GM12801 (cell line): Measurements from ENCODE around the gene FN1.

ENCODE experiments used
- CTCF ChIP-seq: IDR thresholded peaks from one replicate; pipeline ENCODE4 v1.5.1; 2011; ENCODE audit warnings: control low read depth; ENCODE audit not compliant: insufficient read length; ENCODE audit errors: extremely low read depth

Gene FN1

GRCh38 chr2:215357660-215358059 lies 78.2 kb downstream of the FN1 start:
- no peak for TF ChIP-seq CTCF

DNA sequence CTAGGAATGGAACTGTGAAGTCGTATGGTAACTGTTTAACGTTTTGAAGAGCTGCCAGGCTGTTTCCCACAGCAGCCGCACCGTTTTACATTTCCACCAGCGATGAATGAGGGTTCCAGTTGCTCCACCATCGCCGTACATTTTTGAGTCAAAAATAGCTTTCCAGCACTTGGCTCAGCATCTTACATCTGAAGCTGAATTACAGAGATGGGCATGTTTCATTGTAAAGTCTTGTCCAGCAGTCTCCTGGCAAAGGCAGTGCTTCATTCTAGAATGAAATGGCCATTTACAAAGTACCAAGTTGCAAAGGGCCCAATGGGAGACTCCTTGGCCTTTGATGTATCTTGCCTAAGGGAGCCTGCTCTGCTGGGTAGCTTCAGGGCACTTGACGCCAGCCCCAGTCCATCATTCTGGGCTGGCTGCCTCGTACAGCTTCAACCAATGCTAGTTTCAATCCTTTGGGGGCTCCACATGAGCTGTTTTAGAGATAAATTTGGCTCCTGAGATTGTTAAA lies 78.9 kb downstream of the FN1 start:
- TF ChIP-seq CTCF = no peak

- TF ChIP-seq CTCF = no peak
These were observed 79.4 kb downstream of the FN1 start for GRCh38 chr2:215356334-215356947.

- no peak for TF ChIP-seq CTCF
These were observed 80.1 kb downstream of the FN1 start for GRCh38 chr2:215355801-215356200.

DNA sequence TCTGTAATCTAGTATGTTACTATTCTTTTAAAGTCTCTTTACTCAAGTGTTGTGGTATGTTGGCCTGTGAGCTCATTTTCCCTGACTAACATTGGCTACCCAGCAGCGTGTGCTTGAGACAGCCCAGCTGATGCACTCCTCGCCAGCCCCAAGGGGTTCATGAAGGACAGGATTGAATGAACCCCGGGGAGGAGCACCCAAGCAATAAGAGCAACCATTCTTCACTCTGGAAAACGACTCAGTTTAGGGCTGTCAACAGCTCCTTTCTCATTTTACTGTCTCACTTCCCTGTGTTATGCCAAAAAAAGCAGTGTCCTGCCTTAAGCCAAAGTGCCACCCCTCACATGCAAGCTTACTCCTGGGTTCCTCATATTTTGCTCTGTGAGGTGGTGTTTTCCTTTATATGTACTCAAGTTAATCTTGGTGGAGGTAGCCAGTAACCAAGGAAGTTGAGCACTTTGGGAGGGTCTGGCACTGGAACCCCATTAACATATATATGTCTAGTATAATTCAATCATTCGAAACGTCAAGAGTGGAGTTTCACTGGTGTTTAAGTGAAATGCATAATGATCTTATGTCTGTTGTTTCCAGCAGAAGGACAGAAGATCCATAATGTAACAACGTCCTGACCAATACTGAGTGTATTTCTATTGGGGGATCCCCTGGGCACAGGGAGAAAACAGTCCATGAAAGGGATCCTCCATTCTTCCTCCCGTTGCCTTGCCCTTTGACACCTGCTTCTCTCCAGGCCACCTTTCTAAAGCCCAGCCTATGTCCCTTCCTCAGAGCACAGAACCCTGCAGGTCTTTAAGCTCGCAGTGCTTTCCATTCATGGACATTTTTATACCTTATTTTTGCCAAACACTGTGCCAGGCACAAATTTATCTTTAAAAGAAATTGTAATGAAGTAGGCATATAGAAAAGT lies 80.8 kb downstream of the FN1 start:
- no peak for TF ChIP-seq CTCF

GRCh38 chr2:215352602-215353001 lies 83.3 kb downstream of the FN1 start:
- TF ChIP-seq CTCF = no peak

- no peak for TF ChIP-seq CTCF
These were observed 88.0 kb downstream of the FN1 start for GRCh38 chr2:215347878-215348277.
